Measurements from ENCODE around the gene PROM1.

- TF ChIP-seq CTCF (tag by site-specific recombination; IDR thresholded peaks at IDR 0.05) (no peak), ZNF645 (tag by site-specific recombination; IDR thresholded peaks at IDR 0.05) (no peak), ZFP37 (tag by site-specific recombination; IDR thresholded peaks at IDR 0.05) (no peak), ATF2 (tag by site-specific recombination; IDR thresholded peaks at IDR 0.05; ENCODE audit: low read depth) (no peak), ZNF335 (tag by site-specific recombination; conservative IDR thresholded peaks at IDR 0.05) (no peak)
Measured at GRCh38 chr4:16106956-16107355, 23.1 kb upstream of the PROM1 start.
